SHP77 treated with DMSO at 0.1 percent for 48 hours (cell line): ENCODE results near the gene ART4.

Source experiments
- DNase-seq: peaks from one replicate; lab custom pipeline; 2025; lab: John Stamatoyannopoulos, UW

Gene ART4

GRCh38 chr12:14810167-14810952, 33.0 kb downstream of the ART4 start:
- no peak for DNase-seq

- DNase-seq = no peak
Observed at GRCh38 chr12:14803830-14804160, 39.5 kb downstream of the ART4 start.

- DNase-seq = peak; percentile 88
Observed at GRCh38 chr12:14803011-14803829, 40.1 kb downstream of the ART4 start, which contains the start of the genes C12orf60 and WBP11. TSS of gene C12orf60 (plus strand) at chr12:14803670. CDS start at chr12:14822936, 19,266 bp downstream. TSS of gene WBP11 (minus strand) at chr12:14803478. CDS start at chr12:14801383, 2,095 bp downstream.

- DNase-seq = no peak
Observed at GRCh38 chr12:14802721-14803010, 40.7 kb downstream of the ART4 start.

GRCh38 chr12:14802247-14802646, 41.1 kb downstream of the ART4 start:
- DNase-seq = no peak

- no peak for DNase-seq
Observed at GRCh38 chr12:14795028-14795448, 48.3 kb downstream of the ART4 start.

GRCh38 chr12:14785568-14785967, 57.8 kb downstream of the ART4 start:
- DNase-seq = no peak

- DNase-seq = no peak
Observed at GRCh38 chr12:14784471-14784870, 58.9 kb downstream of the ART4 start.

- DNase-seq = no peak
Observed at GRCh38 chr12:14782756-14783155, 60.6 kb downstream of the ART4 start.

- no peak for DNase-seq
Observed at GRCh38 chr12:14781563-14781962, 61.8 kb downstream of the ART4 start.

GRCh38 chr12:14780859-14781258, 62.5 kb downstream of the ART4 start:
- DNase-seq = no peak

- DNase-seq = no peak
Observed at GRCh38 chr12:14779834-14780233, 63.5 kb downstream of the ART4 start.

- no peak for DNase-seq
Observed at GRCh38 chr12:14777271-14777670, 66.1 kb downstream of the ART4 start.

- no peak for DNase-seq
Observed at GRCh38 chr12:14776236-14776961, 66.9 kb downstream of the ART4 start.

GRCh38 chr12:14775636-14775980, 67.7 kb downstream of the ART4 start:
- DNase-seq = no peak
